ENCODE measurements around the gene FXYD4.

FXYD4 gene

GRCh38 chr10:43396928-43397624 lies 25.6 kb downstream of the FXYD4 start:
- peak; percentile 82 for DNase-seq

GRCh38 chr10:43398939-43399319 lies 27.5 kb downstream of the FXYD4 start:
- no peak for DNase-seq

- DNase-seq = no peak
Observed at GRCh38 chr10:43399320-43400310, 28.2 kb downstream of the FXYD4 start.

GRCh38 chr10:43401627-43402026 lies 30.2 kb downstream of the FXYD4 start:
- no peak for DNase-seq

GRCh38 chr10:43402176-43402575 lies 30.7 kb downstream of the FXYD4 start:
- no peak for DNase-seq

- DNase-seq = no peak
Observed at GRCh38 chr10:43402880-43403452, 31.5 kb downstream of the FXYD4 start.

GRCh38 chr10:43403911-43404703 lies 32.7 kb downstream of the FXYD4 start:
- DNase-seq = no peak

- no peak for DNase-seq
Observed at GRCh38 chr10:43404704-43405084, 33.3 kb downstream of the FXYD4 start.

GRCh38 chr10:43407148-43407575 lies 35.7 kb downstream of the FXYD4 start:
- peak; percentile 60 for DNase-seq

- DNase-seq = peak; percentile 93
Observed at GRCh38 chr10:43407576-43408330, 36.3 kb downstream of the FXYD4 start.

GRCh38 chr10:43408331-43408709 lies 36.9 kb downstream of the FXYD4 start:
- peak; percentile 36 for DNase-seq

- DNase-seq = peak; percentile 93
Observed at GRCh38 chr10:43408710-43409384, 37.4 kb downstream of the FXYD4 start, which contains the start of gene HNRNPF. HNRNPF (minus strand) TSS chr10:43409186; CDS start chr10:43387884, 21,302 bp downstream.

GRCh38 chr10:43409385-43410109 lies 38.1 kb downstream of the FXYD4 start:
- DNase-seq = peak; percentile 75

GRCh38 chr10:43410345-43410744 lies 38.9 kb downstream of the FXYD4 start:
- DNase-seq = no peak

- no peak for DNase-seq
Observed at GRCh38 chr10:43411536-43411935, 40.1 kb downstream of the FXYD4 start.

- DNase-seq = no peak
Observed at GRCh38 chr10:43415544-43415943, 44.1 kb downstream of the FXYD4 start.

GRCh38 chr10:43417950-43418768 lies 46.7 kb downstream of the FXYD4 start:
- DNase-seq = peak; percentile 19

GRCh38 chr10:43419997-43420368 lies 48.5 kb downstream of the FXYD4 start:
- no peak for DNase-seq

- DNase-seq = peak; percentile 80
Observed at GRCh38 chr10:43420369-43421200, 49.1 kb downstream of the FXYD4 start.

All from stimulated activated CD4-positive, alpha-beta T cell treated with anti-CD3 and anti-CD28 coated beads, Interleukin-4, amount 100 ng/mL, for 24 hours (primary cell).